ENCODE data around the gene KCNJ18.

DNA sequence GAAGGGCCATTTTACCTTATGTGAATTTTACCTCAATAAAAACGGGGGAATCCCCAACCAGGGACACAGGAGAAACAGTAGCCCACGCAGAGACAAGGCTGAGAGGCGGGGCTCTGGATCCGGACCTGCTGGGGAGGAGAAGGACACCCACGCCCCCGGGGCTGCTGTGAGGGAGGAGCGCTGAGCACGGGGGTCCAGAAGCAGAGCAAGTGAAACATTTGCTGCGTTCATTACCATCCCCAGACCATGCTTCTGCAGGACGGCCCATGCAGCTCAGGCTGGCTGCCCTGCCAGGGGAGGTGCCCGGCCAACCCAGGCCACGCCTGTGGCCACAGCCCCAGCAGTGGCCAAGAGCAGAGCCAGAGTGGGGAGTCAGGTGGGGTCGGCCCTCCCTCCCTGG lies 50.0 kb downstream of the KCNJ18 start:
- TF ChIP-seq POLR2AphosphoS5 (IDR thresholded peaks at IDR 0.05; ENCODE audit: low read depth, low read length) = no peak
- TF ChIP-seq SIN3A (IDR thresholded peaks at IDR 0.05; ENCODE audit: borderline replicate concordance, insufficient read depth, low read length) = no peak

Data from PFSK-1 (cell line).